RPMI8226 (cell line): ENCODE measurements around the gene SYNGR3.
"Not testable (repeated sequence)": the region's sequence is repeated elsewhere in the genome, so short reads cannot be mapped to it uniquely, and the experiment has no call there.

Experiments used
- DNase-seq: peaks from one replicate; pipeline ENCODE4 v3.0.0-alpha.2; 2015

The SYNGR3 gene

GRCh38 chr16:1989209-1990100 is at the start of gene SYNGR3:
Gene SYNGR3 (plus strand): TSS chr16:1989970. CDS start chr16:1990103, 133 bp downstream.
- DNase-seq = peak; percentile 54

- no peak for DNase-seq
Measured at GRCh38 chr16:1940273-1941161, 49.3 kb upstream of the SYNGR3 start.

GRCh38 chr16:1941162-1942046 is 48.4 kb upstream of the SYNGR3 start:
- DNase-seq = no peak

- peak; percentile 81 for DNase-seq
Measured at GRCh38 chr16:1942047-1942809, 47.5 kb upstream of the SYNGR3 start.

GRCh38 chr16:1942810-1943726 is 46.7 kb upstream of the SYNGR3 start, which contains the start of gene MSRB1:
Gene MSRB1 (minus strand): TSS chr16:1943199. CDS start chr16:1943156, 43 bp downstream.
- peak; percentile 100 for DNase-seq

GRCh38 chr16:1944612-1945199 is 45.1 kb upstream of the SYNGR3 start:
- DNase-seq = no peak

GRCh38 chr16:1945559-1946391 is 44.0 kb upstream of the SYNGR3 start:
- no peak for DNase-seq

GRCh38 chr16:1946495-1947368 is 43.0 kb upstream of the SYNGR3 start:
- DNase-seq = no peak

GRCh38 chr16:1947369-1947670 is 42.5 kb upstream of the SYNGR3 start:
- DNase-seq = no peak

- DNase-seq = no peak
Measured at GRCh38 chr16:1949507-1949906, 40.3 kb upstream of the SYNGR3 start.

GRCh38 chr16:1950047-1950446 is 39.7 kb upstream of the SYNGR3 start:
- DNase-seq = no peak

- DNase-seq = no peak
Measured at GRCh38 chr16:1950559-1950958, 39.2 kb upstream of the SYNGR3 start.

GRCh38 chr16:1953734-1954133 is 36.0 kb upstream of the SYNGR3 start:
- DNase-seq = no peak

GRCh38 chr16:1957434-1958142 is 32.2 kb upstream of the SYNGR3 start:
- DNase-seq = not testable (repeated sequence)

GRCh38 chr16:1958143-1958491 is 31.7 kb upstream of the SYNGR3 start:
- not testable (repeated sequence) for DNase-seq

GRCh38 chr16:1958715-1959268 is 31.0 kb upstream of the SYNGR3 start:
- no peak for DNase-seq

GRCh38 chr16:1959269-1960039 is 30.3 kb upstream of the SYNGR3 start, which contains the start of gene NDUFB10:
Gene NDUFB10 (plus strand): TSS chr16:1959538. CDS start chr16:1959625, 87 bp downstream.
- DNase-seq = peak; percentile 97
